PC-3 (cell line): Measurements from ENCODE around the gene KCNK2. TPM values are rescaled to one million over a fixed set of nuclear protein-coding genes. Genes with fewer than 3 reads are reported as not detected.
A peak's percentile ranks its signal among the peaks of the same experiment; 100 is the strongest.

ENCODE experiments used
- ATAC-seq: fragments of 200-7000 bp; cut with Tn5 transposase; 2 replicates; pipeline ENCODE4 v1.9.1; 2020; ENCODE audit warnings: mild to moderate bottlenecking, moderate library complexity
- BruUV-seq: library from RNA; stranded (reverse); fragments of 400-500 nt; replicated peaks from 2 replicates; lab custom pipeline; 2021; lab: Mats Ljungman, UMichigan
- CTCF ChIA-PET: fragments of 300-600 bp; sonication (Branson Sonifier 250); formaldehyde crosslinking; loops from one replicate; lab custom pipeline; 2022; ENCODE audit warnings: antibody characterized with exemption; lab: Charles Lee
- POLR2A ChIA-PET: fragments of 300-600 bp; sonication (Branson Sonifier 250); formaldehyde crosslinking; loops from one replicate; lab custom pipeline; 2022; ENCODE audit warnings: antibody characterized with exemption; ENCODE audit not compliant: unreplicated experiment; lab: Charles Lee
- DNase-seq: peaks from one replicate; pipeline ENCODE4 v3.0.0-alpha.2; 2015
- H2AFZ ChIP-seq: fragments of 300-600 bp; sonication (generic); 2 replicates; pipeline ENCODE4 v1.6.0; 2016; ENCODE audit warnings: antibody characterized with exemption, low read length
- H3F3A ChIP-seq: fragments of 300-600 bp; sonication (generic); one replicate; pipeline ENCODE4 v1.6.0; 2017; ENCODE audit warnings: antibody characterized with exemption, low read length, control low read depth, mild to moderate bottlenecking; ENCODE audit not compliant: unreplicated experiment
- H3K27ac ChIP-seq: fragments of 300-600 bp; sonication (generic); 2 replicates; pipeline ENCODE4 v1.5.1; 2016; ENCODE audit warnings: mild to moderate bottlenecking, low read length
- H3K27me3 ChIP-seq: fragments of 300-600 bp; sonication (generic); 2 replicates; pipeline ENCODE4 v1.6.1; 2016; ENCODE audit warnings: low read length, mixed read lengths
- H3K36me3 ChIP-seq: fragments of 300-600 bp; sonication (generic); 2 replicates; pipeline ENCODE4 v1.6.1; 2016; ENCODE audit warnings: low read depth, mixed run types, low read length, mixed read lengths
- H3K4me1 ChIP-seq: fragments of 300-600 bp; sonication (generic); 2 replicates; pipeline ENCODE4 v1.5.1; 2016; ENCODE audit warnings: low read length; ENCODE audit not compliant: insufficient read depth
- H3K4me2 ChIP-seq: fragments of 300-600 bp; sonication (generic); 2 replicates; pipeline ENCODE4 v1.6.0; 2016; ENCODE audit warnings: low read length
- H3K4me3 ChIP-seq: fragments of 300-600 bp; sonication (generic); 2 replicates; pipeline ENCODE4 v1.5.1; 2016; ENCODE audit warnings: mild to moderate bottlenecking, low read length, mixed read lengths
- H3K79me2 ChIP-seq: fragments of 300-600 bp; sonication (generic); 2 replicates; pipeline ENCODE4 v1.6.1; 2017; ENCODE audit warnings: low read length, mixed read lengths
- H3K9ac ChIP-seq: fragments of 300-600 bp; sonication (generic); 2 replicates; pipeline ENCODE4 v1.6.0; 2016; ENCODE audit warnings: mild to moderate bottlenecking, low read length
- H3K9me2 ChIP-seq: fragments of 300-600 bp; sonication (generic); replicated peaks from 2 replicates; pipeline ENCODE4 v1.6.1; 2016; ENCODE audit warnings: mixed run types, low read length, mixed read lengths
- H3K9me3 ChIP-seq: fragments of 300-600 bp; sonication (generic); 2 replicates; pipeline ENCODE4 v1.6.1; 2016; ENCODE audit warnings: low read length, mixed read lengths
- H4K20me1 ChIP-seq: fragments of 300-600 bp; sonication (generic); 2 replicates; pipeline ENCODE4 v1.6.1; 2016; ENCODE audit warnings: low read length, mixed read lengths
- EZH2 ChIP-seq: fragments of 300-600 bp; sonication (generic); IDR thresholded peaks from one replicate; pipeline ENCODE4 v1.6.1; 2017; ENCODE audit warnings: antibody characterized with exemption, mild to moderate bottlenecking, low read length; ENCODE audit not compliant: unreplicated experiment
- EZH2phosphoT487 ChIP-seq: fragments of 300-600 bp; sonication (generic); IDR thresholded peaks from 2 replicates; pipeline ENCODE4 v1.6.1; 2018; ENCODE audit warnings: mild to moderate bottlenecking, antibody characterized with exemption, low read length, borderline replicate concordance
- intact Hi-C: fragments of 100-400 bp; cut with micrococcal nuclease; formaldehyde crosslinking; loops from 2 replicates; pipeline ENCODE4 v1.9.0; 2023
- total RNA-seq: library from RNA; depleted of rRNA; stranded (reverse); fragments of >200 nt; gene quantifications from 2 replicates; pipeline ENCODE4 v1.2.3, GENCODE V29; 2014
- TF ChIP-seq, protein P1 (sequence below): fragments of 300-600 bp; sonication (generic); conservative IDR thresholded peaks from 2 replicates; pipeline ENCODE4 v1.5.1; 2017; ENCODE audit warnings: antibody characterized with exemption, low read depth, mild to moderate bottlenecking, low read length

KCNK2 gene
- total RNA-seq, 1 experiment from 2014 or later, result not detected

DNA sequence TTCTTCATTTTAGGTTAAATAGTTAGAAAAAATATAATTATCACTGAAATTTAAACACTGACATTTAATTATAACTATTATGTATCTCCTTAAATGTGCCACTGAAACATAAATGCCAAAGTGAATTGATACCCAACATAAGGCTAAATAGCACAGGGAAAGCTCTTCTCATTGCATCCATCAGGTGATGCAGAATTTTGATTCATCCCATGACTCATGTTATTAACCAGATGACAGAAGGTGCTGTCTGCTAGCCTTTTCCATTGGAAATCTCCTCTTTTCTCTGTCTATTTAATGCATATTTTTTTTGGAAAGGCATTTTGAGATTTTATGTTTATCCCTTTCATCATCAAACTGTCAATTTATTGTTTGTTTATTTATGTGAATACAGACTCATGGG, 136.8 kb downstream of the KCNK2 start:
- no peak overlapping the region for H3K27ac ChIP-seq
- TF ChIP-seq EZH2phosphoT487, result no peak
- no peak for TF ChIP-seq EZH2
- TF ChIP-seq, protein P1, sequence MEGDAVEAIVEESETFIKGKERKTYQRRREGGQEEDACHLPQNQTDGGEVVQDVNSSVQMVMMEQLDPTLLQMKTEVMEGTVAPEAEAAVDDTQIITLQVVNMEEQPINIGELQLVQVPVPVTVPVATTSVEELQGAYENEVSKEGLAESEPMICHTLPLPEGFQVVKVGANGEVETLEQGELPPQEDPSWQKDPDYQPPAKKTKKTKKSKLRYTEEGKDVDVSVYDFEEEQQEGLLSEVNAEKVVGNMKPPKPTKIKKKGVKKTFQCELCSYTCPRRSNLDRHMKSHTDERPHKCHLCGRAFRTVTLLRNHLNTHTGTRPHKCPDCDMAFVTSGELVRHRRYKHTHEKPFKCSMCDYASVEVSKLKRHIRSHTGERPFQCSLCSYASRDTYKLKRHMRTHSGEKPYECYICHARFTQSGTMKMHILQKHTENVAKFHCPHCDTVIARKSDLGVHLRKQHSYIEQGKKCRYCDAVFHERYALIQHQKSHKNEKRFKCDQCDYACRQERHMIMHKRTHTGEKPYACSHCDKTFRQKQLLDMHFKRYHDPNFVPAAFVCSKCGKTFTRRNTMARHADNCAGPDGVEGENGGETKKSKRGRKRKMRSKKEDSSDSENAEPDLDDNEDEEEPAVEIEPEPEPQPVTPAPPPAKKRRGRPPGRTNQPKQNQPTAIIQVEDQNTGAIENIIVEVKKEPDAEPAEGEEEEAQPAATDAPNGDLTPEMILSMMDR, result no peak
- intact Hi-C loops, result no loop called here
- no peaks in the 10 kb centered on the region for H3K79me2 ChIP-seq
- ChIA-PET POLR2A (no interaction called here), CTCF (no interaction called here)
- H3K4me3 ChIP-seq, result no peak overlapping the region
- BruUV-seq, result no TSS peak
- H3K27me3 ChIP-seq, result no peaks in the 10 kb centered on the region
- no peak overlapping the region for H3K9ac ChIP-seq
- no peaks in the 10 kb centered on the region for H3F3A ChIP-seq
- H3K9me3 ChIP-seq, result no peaks in the 10 kb centered on the region
- H2AFZ ChIP-seq, result no peak overlapping the region
- DNase-seq (peak; percentile 50), ATAC-seq (peak; percentile 54; the same call in 1 of the 2 replicates)
- H3K4me1 ChIP-seq, result no peaks in the 10 kb centered on the region
- no peaks in the 10 kb centered on the region for H4K20me1 ChIP-seq
- no peaks in the 10 kb centered on the region for H3K36me3 ChIP-seq
- no peaks in the 10 kb centered on the region for H3K9me2 ChIP-seq
- no peak overlapping the region for H3K4me2 ChIP-seq

DNA sequence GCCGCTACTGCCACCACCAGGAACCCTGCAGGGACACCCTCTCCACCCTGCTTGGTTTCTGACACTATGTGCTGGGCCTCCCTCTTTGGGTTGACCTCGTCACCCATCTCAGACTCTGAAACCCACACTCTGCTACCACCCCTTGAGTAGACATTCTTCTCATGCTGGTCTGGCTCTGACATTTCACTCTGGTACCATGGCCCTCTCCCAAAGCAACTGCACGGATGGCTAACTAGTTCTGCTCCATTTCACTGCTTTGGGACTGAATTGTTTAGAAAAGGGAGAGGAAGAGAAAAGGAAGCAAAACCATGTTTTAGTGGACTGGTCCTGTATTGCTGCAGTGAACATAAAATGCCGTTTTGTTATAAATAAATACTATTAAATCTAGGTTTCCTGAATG, 137.8 kb downstream of the KCNK2 start:
- Histone ChIP-seq H3K36me3 (no peaks in the 10 kb centered on the region), H3K9ac (no peak overlapping the region), H3K79me2 (no peaks in the 10 kb centered on the region), H3F3A (no peaks in the 10 kb centered on the region), H3K27me3 (no peaks in the 10 kb centered on the region), H3K9me2 (no peaks in the 10 kb centered on the region; the same call in 1 of the 2 replicates), H3K9me3 (no peaks in the 10 kb centered on the region), H2AFZ (no peak overlapping the region), H3K4me1 (no peaks in the 10 kb centered on the region), H4K20me1 (no peaks in the 10 kb centered on the region), H3K27ac (no peak overlapping the region), H3K4me2 (no peak overlapping the region), H3K4me3 (no peak overlapping the region)
- ChIA-PET POLR2A (no interaction called here), CTCF (no interaction called here)
- intact Hi-C loops, result no loop called here
- TF ChIP-seq EZH2, result no peak
- TF ChIP-seq, protein P1, result 0 out of 2 replicates have a peak, but pooled peaks have one; percentile 12
- no peak for ATAC-seq
- BruUV-seq, result no TSS peak
- no peak for DNase-seq

DNA sequence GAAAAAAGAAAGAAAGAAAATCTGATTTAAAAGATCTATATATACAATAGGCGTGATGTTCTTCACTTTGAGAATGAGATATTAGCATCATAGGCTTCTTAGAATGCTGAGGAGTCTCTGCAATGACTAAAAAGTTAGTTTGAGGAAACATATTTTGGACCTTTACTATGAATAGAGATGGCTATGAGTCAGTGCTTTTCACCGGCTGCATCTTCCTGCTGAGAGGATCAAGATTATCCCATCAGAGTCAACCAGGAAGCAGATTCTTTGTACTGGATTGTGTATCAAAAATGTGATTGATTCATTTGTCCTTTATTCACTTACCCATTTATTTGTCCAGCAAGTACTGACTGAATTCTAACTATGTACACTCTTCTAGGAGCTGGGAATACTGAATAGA, 144.2 kb downstream of the KCNK2 start:
- intact Hi-C loops, result no loop called here
- no peak overlapping the region for H3K4me3 ChIP-seq
- H3K9ac ChIP-seq, result no peak overlapping the region
- no peak overlapping the region for H3K4me2 ChIP-seq
- no peaks in the 10 kb centered on the region for H3F3A ChIP-seq
- peak; percentile 26 for DNase-seq
- H3K9me2 ChIP-seq, result no peaks in the 10 kb centered on the region; the same call in 1 of the 2 replicates
- no TSS peak for BruUV-seq
- H3K9me3 ChIP-seq, result no peaks in the 10 kb centered on the region
- H3K27ac ChIP-seq, result no peak overlapping the region
- peak; percentile 33 for ATAC-seq
- TF ChIP-seq EZH2phosphoT487 (no peak), EZH2 (no peak)
- TF ChIP-seq, protein P1, result no peak
- H3K79me2 ChIP-seq, result no peaks in the 10 kb centered on the region
- ChIA-PET POLR2A (no interaction called here), CTCF (no interaction called here)
- no peaks in the 10 kb centered on the region for H4K20me1 ChIP-seq
- no peaks in the 10 kb centered on the region for H3K36me3 ChIP-seq
- no peaks in the 10 kb centered on the region for H3K4me1 ChIP-seq
- H3K27me3 ChIP-seq, result no peaks in the 10 kb centered on the region
- no peak overlapping the region for H2AFZ ChIP-seq
